SKM-1 (cell line): ENCODE measurements around the gene IGSF10.

Experiments used
- DNase-seq: peaks from one replicate; lab custom pipeline; 2025; ENCODE audit not compliant: unreplicated experiment; lab: John Stamatoyannopoulos, UW

IGSF10 gene

GRCh38 chr3:151467069-151467468, 6.2 kb upstream of the IGSF10 start:
- DNase-seq, result peak; percentile 61

- DNase-seq, result no peak
Measured at GRCh38 chr3:151462991-151463390, 2.1 kb upstream of the IGSF10 start.

GRCh38 chr3:151462278-151462780, 1.5 kb upstream of the IGSF10 start:
- no peak for DNase-seq

GRCh38 chr3:151460228-151460627, 633 bp downstream of the IGSF10 start:
- no peak for DNase-seq

- no peak for DNase-seq
Measured at GRCh38 chr3:151459358-151459757, 1.5 kb downstream of the IGSF10 start.

- DNase-seq, result no peak
Measured at GRCh38 chr3:151456065-151456464, 4.8 kb downstream of the IGSF10 start.

- no peak for DNase-seq
Measured at GRCh38 chr3:151452841-151453240, 8.0 kb downstream of the IGSF10 start.

GRCh38 chr3:151452368-151452767, 8.5 kb downstream of the IGSF10 start:
- DNase-seq, result no peak

- DNase-seq, result no peak
Measured at GRCh38 chr3:151446002-151446340, 14.9 kb downstream of the IGSF10 start.

- DNase-seq, result peak; percentile 86
Measured at GRCh38 chr3:151445273-151446001, 15.4 kb downstream of the IGSF10 start.

GRCh38 chr3:151443583-151443982, 17.3 kb downstream of the IGSF10 start:
- DNase-seq, result no peak

GRCh38 chr3:151440940-151441339, 19.9 kb downstream of the IGSF10 start:
- DNase-seq, result no peak

GRCh38 chr3:151439652-151440125, 21.2 kb downstream of the IGSF10 start:
- peak; percentile 69 for DNase-seq

- no peak for DNase-seq
Measured at GRCh38 chr3:151437906-151438305, 23.0 kb downstream of the IGSF10 start.

GRCh38 chr3:151436675-151437446, 24.0 kb downstream of the IGSF10 start:
- no peak for DNase-seq

- DNase-seq, result no peak
Measured at GRCh38 chr3:151434151-151434890, 26.5 kb downstream of the IGSF10 start.

GRCh38 chr3:151432616-151433372, 28.1 kb downstream of the IGSF10 start:
- DNase-seq, result no peak

GRCh38 chr3:151431940-151432339, 28.9 kb downstream of the IGSF10 start:
- no peak for DNase-seq

GRCh38 chr3:151430821-151431484, 29.9 kb downstream of the IGSF10 start:
- DNase-seq, result no peak

- DNase-seq, result no peak
Measured at GRCh38 chr3:151428386-151428785, 32.5 kb downstream of the IGSF10 start.
